GM23338 (cell line): ENCODE results near the gene PPP1CA.

ENCODE experiments used
- CREB1 ChIP-seq: fragments of 250-450 bp; sonication (Bioruptor Pico); IDR thresholded peaks from 2 replicates; pipeline ENCODE4 v1.5.0; 2020; ENCODE audit warnings: low read depth, mild to moderate bottlenecking, moderate library complexity
- CTCF ChIP-seq, 2 experiments: fragments of 200-600 bp in 1 of 2; sonication (generic) in 1 of 2; conservative IDR thresholded peaks; 2 replicates each; pipeline versions ENCODE4 v1.5.1 to v1.6.1; 2016 to 2017; ENCODE audit warnings: antibody characterized with exemption in 2 of 2, low read depth in 2 of 2, mild to moderate bottlenecking in 2 of 2, moderate library complexity in 1 of 2
- EZH2 ChIP-seq: fragments of 200-600 bp; sonication (generic); IDR thresholded peaks from one replicate; pipeline ENCODE4 v1.8.0; 2017; ENCODE audit warnings: antibody characterized with exemption, mild to moderate bottlenecking, low read depth; ENCODE audit not compliant: unreplicated experiment
- EZH2phosphoT487 ChIP-seq: fragments of 200-600 bp; sonication (generic); IDR thresholded peaks from one replicate; pipeline ENCODE4 v1.8.1; 2018; ENCODE audit warnings: antibody characterized with exemption; ENCODE audit not compliant: unreplicated experiment
- JUNB ChIP-seq: IDR thresholded peaks from one replicate; pipeline ENCODE4 v1.6.1; 2016; ENCODE audit warnings: antibody characterized with exemption; ENCODE audit not compliant: unreplicated experiment
- POLR2AphosphoS5 ChIP-seq: IDR thresholded peaks from 2 replicates; pipeline ENCODE4 v1.6.1; 2016; ENCODE audit warnings: antibody characterized with exemption, low read depth
- STAT1 ChIP-seq: IDR thresholded peaks from one replicate; pipeline ENCODE4 v1.6.1; 2016; ENCODE audit warnings: antibody characterized with exemption; ENCODE audit not compliant: unreplicated experiment
- TF ChIP-seq, protein P1 (sequence below): IDR thresholded peaks from one replicate; pipeline ENCODE4 v1.6.1; 2018; ENCODE audit warnings: antibody characterized with exemption; ENCODE audit not compliant: unreplicated experiment

DNA sequence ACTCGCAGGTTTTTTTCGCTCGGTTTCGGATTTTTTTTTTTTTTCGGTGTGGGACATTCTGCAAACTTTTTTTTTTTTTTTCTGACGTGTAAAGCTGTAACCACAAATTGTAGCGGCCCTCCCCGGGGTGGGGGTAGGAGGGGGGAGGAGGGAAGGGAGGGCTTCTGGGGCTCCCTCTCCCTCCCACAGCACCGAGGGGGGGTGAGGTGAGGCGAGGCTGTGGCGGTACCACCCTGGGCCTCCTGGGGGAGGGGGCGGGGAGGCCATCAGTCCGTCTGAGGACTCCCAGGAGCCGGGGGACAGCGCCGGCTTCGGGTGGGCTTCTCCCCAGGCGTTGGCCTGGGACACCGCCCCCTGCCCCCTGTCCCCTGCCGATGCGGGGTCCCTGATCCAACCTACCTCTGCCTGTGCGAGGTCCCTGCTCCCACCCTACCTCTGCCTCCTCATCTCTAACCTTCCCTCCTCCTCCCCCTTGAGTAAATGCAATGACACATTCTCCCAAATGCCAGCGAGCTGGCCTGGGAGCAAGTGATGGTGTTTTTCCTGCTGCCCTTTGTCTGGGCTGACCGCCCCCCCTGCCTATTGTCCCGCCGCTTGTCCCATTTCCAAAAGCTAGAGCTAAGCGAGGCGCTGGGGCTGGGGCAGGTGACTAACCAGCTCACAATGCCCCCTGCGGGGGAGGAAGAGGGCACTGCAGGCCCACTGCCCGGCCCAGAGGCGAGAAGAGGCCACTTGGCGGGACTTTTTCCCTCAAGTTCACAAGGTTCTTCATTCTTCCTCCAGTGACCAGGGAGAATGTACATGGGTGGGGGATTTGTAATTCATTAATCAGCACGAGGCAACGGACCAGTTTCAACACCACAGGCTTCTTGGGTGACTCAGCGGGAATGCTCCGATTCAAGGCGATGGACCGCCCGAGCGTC is 27.7 kb downstream of the PPP1CA start:
- TF ChIP-seq POLR2AphosphoS5 (0 out of 2 replicates have a peak, but pooled peaks have one; percentile 37), CTCF (conservative IDR thresholded peaks at IDR 0.05; ENCODE audit: low read depth in 2 of 2) (peak; percentile 44 to 57), CREB1 (CRISPR knock-in tag) (no peak), EZH2 (peak; percentile 38), EZH2phosphoT487 (no peak), JUNB (no peak), STAT1 (no peak)
- TF ChIP-seq, protein P1, sequence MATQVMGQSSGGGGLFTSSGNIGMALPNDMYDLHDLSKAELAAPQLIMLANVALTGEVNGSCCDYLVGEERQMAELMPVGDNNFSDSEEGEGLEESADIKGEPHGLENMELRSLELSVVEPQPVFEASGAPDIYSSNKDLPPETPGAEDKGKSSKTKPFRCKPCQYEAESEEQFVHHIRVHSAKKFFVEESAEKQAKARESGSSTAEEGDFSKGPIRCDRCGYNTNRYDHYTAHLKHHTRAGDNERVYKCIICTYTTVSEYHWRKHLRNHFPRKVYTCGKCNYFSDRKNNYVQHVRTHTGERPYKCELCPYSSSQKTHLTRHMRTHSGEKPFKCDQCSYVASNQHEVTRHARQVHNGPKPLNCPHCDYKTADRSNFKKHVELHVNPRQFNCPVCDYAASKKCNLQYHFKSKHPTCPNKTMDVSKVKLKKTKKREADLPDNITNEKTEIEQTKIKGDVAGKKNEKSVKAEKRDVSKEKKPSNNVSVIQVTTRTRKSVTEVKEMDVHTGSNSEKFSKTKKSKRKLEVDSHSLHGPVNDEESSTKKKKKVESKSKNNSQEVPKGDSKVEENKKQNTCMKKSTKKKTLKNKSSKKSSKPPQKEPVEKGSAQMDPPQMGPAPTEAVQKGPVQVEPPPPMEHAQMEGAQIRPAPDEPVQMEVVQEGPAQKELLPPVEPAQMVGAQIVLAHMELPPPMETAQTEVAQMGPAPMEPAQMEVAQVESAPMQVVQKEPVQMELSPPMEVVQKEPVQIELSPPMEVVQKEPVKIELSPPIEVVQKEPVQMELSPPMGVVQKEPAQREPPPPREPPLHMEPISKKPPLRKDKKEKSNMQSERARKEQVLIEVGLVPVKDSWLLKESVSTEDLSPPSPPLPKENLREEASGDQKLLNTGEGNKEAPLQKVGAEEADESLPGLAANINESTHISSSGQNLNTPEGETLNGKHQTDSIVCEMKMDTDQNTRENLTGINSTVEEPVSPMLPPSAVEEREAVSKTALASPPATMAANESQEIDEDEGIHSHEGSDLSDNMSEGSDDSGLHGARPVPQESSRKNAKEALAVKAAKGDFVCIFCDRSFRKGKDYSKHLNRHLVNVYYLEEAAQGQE, result no peak
